ENCODE results near the gene APBB2.
A peak's percentile ranks its signal among the peaks of the same experiment; 100 is the strongest.

The APBB2 gene

DNA sequence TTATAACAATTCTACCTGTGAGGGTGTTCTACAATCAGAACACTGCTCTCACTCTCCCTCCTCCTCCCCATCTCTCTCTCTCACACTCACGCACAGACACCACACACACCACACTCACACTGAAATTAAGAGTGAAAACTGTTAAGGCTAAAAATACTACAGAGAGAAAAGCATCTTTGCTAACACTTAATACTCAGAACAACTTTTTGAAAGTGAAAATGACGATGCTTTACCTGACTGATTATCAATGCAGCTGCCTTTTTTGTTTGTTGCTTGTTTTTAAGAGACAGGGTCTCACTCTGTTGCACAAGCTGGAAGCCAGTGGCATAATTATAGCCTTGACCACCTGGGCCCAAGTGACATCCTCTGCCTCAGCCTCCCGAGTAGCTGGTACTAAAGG lies 222.4 kb downstream of the APBB2 start:
- ChIA-PET POLR2A (interaction anchor here (0.6 kb wide), 1 partner anchor 145 kb away, joined by 9 read pairs; no protein-coding TSS in a partner anchor), CTCF (interaction anchor here (0.8 to 1.4 kb wide), 4 partner anchors 12 to 29 kb away, joined by 3 to 6 read pairs (median 3); no protein-coding TSS in a partner anchor)
- peak; percentile 22 for DNase-seq (ENCODE audit: extremely low spot score)
- TF ChIP-seq, protein P1, sequence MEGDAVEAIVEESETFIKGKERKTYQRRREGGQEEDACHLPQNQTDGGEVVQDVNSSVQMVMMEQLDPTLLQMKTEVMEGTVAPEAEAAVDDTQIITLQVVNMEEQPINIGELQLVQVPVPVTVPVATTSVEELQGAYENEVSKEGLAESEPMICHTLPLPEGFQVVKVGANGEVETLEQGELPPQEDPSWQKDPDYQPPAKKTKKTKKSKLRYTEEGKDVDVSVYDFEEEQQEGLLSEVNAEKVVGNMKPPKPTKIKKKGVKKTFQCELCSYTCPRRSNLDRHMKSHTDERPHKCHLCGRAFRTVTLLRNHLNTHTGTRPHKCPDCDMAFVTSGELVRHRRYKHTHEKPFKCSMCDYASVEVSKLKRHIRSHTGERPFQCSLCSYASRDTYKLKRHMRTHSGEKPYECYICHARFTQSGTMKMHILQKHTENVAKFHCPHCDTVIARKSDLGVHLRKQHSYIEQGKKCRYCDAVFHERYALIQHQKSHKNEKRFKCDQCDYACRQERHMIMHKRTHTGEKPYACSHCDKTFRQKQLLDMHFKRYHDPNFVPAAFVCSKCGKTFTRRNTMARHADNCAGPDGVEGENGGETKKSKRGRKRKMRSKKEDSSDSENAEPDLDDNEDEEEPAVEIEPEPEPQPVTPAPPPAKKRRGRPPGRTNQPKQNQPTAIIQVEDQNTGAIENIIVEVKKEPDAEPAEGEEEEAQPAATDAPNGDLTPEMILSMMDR (IDR thresholded peaks at IDR 0.05; ENCODE audit: control extremely low read depth, extremely low read depth, low read depth, missing control alignments), result no peak

DNA sequence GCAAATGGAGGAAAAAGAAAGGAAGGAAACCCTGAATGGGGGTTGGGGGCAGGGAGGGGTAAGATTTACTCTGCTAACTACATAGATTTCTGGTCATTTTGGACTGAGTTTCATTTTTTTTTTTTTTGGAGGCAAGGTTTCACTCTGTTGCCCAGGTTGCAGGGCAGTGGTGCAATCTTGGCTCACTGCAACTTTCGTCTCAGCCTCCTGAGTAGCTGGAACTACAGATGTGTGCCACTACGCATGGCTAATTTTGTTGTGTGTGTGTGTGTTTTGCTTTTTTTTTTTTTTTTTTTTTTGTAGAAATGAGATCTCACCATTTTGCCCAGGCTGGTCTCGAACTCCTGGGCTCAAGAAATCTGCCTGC lies 223.5 kb downstream of the APBB2 start:
- CTCF ChIA-PET, result interaction anchor here (2.0 kb wide), 1 partner anchor 31 kb away, joined by 5 read pairs; no protein-coding TSS in a partner anchor
- POLR2A ChIA-PET, result no interaction called here
- TF ChIP-seq, protein P1 (IDR thresholded peaks at IDR 0.05; ENCODE audit: control extremely low read depth, extremely low read depth, low read depth, missing control alignments), result no peak
- DNase-seq (ENCODE audit: extremely low spot score), result no peak

DNA sequence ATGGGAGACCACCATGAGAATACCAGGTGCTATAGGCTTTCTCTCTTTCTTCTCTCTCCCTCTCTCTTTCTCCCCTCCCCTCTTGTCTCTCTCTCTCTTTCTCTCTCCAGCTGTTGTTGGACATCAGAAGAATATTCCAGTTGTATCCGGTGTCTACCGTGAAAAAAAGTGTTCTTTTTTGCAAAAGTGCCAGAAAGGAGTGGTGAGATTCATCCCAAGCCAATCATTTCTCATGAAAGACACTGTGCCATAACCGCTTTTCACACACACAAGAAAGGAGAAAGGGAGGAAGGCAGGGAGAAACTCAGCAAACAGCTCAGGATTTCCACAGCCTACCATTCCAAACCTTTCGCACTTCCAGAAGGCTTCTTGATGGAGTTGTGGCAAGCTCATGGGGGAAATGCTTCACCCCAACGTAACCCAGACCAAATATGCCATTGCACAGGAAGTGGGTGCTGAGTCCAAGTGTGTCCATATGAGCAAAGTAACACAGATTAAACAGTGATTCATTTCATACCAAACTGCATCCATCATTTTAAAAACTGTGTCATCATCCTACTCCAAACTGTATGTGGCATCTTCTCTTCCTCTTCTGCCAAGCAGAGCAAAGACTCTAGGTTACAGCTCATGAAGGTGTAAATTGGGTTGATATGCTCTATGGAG lies 224.0 kb downstream of the APBB2 start:
- ChIA-PET CTCF (interaction anchor here (2.0 kb wide), 1 partner anchor 31 kb away, joined by 5 read pairs; no protein-coding TSS in a partner anchor), POLR2A (no interaction called here)
- TF ChIP-seq, protein P1 (IDR thresholded peaks at IDR 0.05; ENCODE audit: control extremely low read depth, extremely low read depth, low read depth, missing control alignments), result no peak
- no peak for DNase-seq (ENCODE audit: extremely low spot score)

DNA sequence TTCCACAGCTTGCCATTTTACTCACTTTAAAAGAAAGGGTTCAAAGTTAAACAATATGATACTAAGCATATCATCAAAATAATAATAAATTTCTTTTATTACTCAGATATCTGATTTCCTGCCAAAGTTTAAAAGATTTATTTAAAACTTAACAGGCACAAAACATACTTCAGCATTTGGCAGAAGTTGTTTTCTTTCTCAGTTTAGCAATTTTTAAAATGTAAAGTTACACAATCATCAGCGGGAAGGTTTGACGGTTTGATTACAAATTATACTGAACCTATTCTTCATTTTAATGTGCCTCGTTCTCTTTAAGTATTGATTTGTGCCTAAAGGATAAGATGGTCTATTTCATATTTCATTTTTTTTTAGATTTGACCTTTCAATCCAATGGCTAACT lies 227.2 kb downstream of the APBB2 start:
- DNase-seq (ENCODE audit: extremely low spot score), result no peak

DNA sequence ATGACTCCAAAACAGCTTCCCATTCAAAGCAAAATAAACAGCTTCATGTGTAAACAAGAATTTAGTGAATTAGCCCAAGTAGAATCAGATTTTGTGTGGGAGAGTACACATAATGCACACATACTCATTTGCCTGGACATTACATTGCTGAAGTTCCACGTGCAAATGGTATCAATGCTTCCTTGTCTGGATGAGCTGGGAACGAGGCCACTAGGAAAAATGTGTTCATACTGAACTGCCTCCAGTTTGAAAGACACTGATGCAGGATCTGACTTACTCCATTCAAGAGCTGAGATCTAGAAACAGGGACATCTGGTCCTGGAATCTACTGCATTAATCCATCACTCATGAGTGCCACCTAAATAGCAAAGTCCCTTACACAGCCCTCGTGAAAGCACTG lies 228.0 kb downstream of the APBB2 start:
- TF ChIP-seq, protein P1 (IDR thresholded peaks at IDR 0.05; ENCODE audit: control extremely low read depth, extremely low read depth, low read depth, missing control alignments), result no peak
- ChIA-PET POLR2A (no interaction called here), CTCF (interaction anchor here (0.9 to 2.6 kb wide), 5 partner anchors 10 to 65 kb away, joined by 3 to 13 read pairs (median 3); no protein-coding TSS in a partner anchor)
- DNase-seq (ENCODE audit: extremely low spot score), result no peak

More for the DNA sequence above, 227.2 kb downstream of the APBB2 start:
- ChIA-PET POLR2A (no interaction called here), CTCF (interaction anchor here (0.9 to 2.3 kb wide), 2 partner anchors 11 to 16 kb away, joined by 3 to 13 read pairs; no protein-coding TSS in a partner anchor)
- TF ChIP-seq, protein P1 (IDR thresholded peaks at IDR 0.05; ENCODE audit: control extremely low read depth, extremely low read depth, low read depth, missing control alignments), result no peak

DNA sequence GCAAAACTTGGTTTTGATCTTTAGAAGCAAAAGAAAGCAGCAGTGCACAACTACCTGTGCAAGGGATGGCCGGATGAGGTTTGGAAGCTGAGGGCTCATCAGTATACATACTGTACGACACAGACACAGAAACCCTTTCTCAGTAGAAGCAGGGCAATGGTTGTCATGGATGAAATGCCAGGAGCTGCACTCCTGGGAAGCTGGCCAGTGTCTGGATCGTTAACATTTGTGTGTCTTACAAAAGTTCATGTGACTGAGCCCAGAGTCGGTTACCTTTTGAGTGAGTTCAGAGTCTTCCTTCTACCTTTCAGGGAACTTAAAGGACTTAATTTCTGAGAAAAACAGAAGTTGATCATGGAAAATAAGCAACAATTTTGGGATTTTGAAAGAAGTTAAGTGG lies 230.3 kb downstream of the APBB2 start:
- CTCF ChIA-PET, result interaction anchor here (2.6 kb wide), 1 partner anchor 12 kb away, joined by 13 read pairs; no protein-coding TSS in a partner anchor
- no peak for DNase-seq (ENCODE audit: extremely low spot score)
- POLR2A ChIA-PET, result no interaction called here
- TF ChIP-seq, protein P1 (IDR thresholded peaks at IDR 0.05; ENCODE audit: control extremely low read depth, extremely low read depth, low read depth, missing control alignments), result no peak

Data from GM10248 (cell line).